PFSK-1 (cell line): ENCODE measurements around the gene MBD5.

Experiments used
- FOXP2 ChIP-seq: optimal IDR thresholded peaks from 2 replicates; pipeline ENCODE3; 2011; ENCODE audit warnings: borderline replicate concordance, control low read depth, inconsistent platforms; ENCODE audit not compliant: insufficient read depth; ENCODE audit errors: extremely low read length, extremely low read depth
- POLR2AphosphoS5 ChIP-seq: IDR thresholded peaks from 2 replicates; pipeline ENCODE4 v1.6.1; 2012; ENCODE audit warnings: low read depth, mild to moderate bottlenecking, control low read depth, low read length, moderate library complexity

- TF ChIP-seq POLR2AphosphoS5: no peak
- no peak for TF ChIP-seq FOXP2
These were observed 285.1 kb downstream of the MBD5 start for GRCh38 chr2:148306027-148306426.
